Testis (tissue), 2 donors: ENCODE results near the gene GTPBP2.

Source experiments
- POLR2A ChIP-seq: fragments of 450-650 bp; IDR thresholded peaks from one replicate; pipeline ENCODE4 v1.6.1; 2017; ENCODE audit warnings: antibody characterized with exemption, mild to moderate bottlenecking, moderate library complexity
- TF ChIP-seq, protein P1 (sequence below), 3 experiments: fragments of 450-650 bp in 2 of 3; fragments of 200-600 bp in 1 of 3; sonication (generic) in 1 of 3; IDR thresholded peaks; one replicate each; pipeline ENCODE4 v1.5.1; 2016 to 2019; ENCODE audit warnings: antibody characterized with exemption in 3 of 3, mild to moderate bottlenecking in 2 of 3, moderate library complexity in 1 of 3

DNA sequence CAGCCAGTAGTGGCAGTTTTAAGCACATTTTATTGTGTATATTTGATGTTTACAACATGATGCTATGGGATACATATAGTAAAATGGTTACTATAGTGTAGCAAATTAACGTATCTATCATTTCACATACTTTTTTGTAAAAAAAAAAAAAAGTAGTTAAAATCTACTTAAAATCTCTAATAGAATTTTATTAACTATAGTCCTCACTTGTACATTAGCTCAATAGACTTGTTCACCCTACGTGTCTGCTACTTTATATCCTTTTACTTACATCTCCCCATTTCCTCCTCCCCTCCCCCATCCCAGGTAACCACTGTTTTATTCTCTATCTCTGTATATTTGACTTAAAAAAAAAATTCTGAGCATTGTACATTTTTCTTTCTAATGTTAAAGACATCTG is 23.0 kb downstream of the GTPBP2 start:
- TF ChIP-seq, protein P1, sequence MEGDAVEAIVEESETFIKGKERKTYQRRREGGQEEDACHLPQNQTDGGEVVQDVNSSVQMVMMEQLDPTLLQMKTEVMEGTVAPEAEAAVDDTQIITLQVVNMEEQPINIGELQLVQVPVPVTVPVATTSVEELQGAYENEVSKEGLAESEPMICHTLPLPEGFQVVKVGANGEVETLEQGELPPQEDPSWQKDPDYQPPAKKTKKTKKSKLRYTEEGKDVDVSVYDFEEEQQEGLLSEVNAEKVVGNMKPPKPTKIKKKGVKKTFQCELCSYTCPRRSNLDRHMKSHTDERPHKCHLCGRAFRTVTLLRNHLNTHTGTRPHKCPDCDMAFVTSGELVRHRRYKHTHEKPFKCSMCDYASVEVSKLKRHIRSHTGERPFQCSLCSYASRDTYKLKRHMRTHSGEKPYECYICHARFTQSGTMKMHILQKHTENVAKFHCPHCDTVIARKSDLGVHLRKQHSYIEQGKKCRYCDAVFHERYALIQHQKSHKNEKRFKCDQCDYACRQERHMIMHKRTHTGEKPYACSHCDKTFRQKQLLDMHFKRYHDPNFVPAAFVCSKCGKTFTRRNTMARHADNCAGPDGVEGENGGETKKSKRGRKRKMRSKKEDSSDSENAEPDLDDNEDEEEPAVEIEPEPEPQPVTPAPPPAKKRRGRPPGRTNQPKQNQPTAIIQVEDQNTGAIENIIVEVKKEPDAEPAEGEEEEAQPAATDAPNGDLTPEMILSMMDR (IDR thresholded peaks at IDR 0.05): no peak
- no peak for TF ChIP-seq POLR2A
